HL-60 (cell line): ENCODE measurements around the gene C22orf31.
A peak's percentile ranks its signal among the peaks of the same experiment; 100 is the strongest.

Experiments
- DNase-seq, 2 experiments: peaks; one replicate each; pipeline ENCODE4 v3.0.0-alpha.2; 2010 to 2020; ENCODE audit warnings: low read depth in 1 of 2, low spot score in 1 of 2
- H3K27ac ChIP-seq: fragments of 250-450 bp; sonication (Bioruptor Pico); replicated peaks from 2 replicates; pipeline ENCODE4 v1.5.1; 2020; ENCODE audit warnings: mild to moderate bottlenecking, moderate library complexity
- H3K27me3 ChIP-seq: fragments of 250-450 bp; sonication (Bioruptor Pico); 2 replicates; pipeline ENCODE4 v1.5.1; 2021; ENCODE audit warnings: mild to moderate bottlenecking, moderate library complexity; ENCODE audit not compliant: insufficient read depth, poor library complexity, severe bottlenecking
- H3K4me3 ChIP-seq: replicated peaks from 2 replicates; pipeline ENCODE4 v1.5.1; 2011; ENCODE audit warnings: mild to moderate bottlenecking, control low read depth, low read length; ENCODE audit not compliant: insufficient read depth
- GABPA ChIP-seq: IDR thresholded peaks from 2 replicates; pipeline ENCODE4 v1.6.1; 2012; ENCODE audit warnings: low read depth
- POLR2AphosphoS5 ChIP-seq: IDR thresholded peaks from 2 replicates; pipeline ENCODE4 v1.6.1; 2012; ENCODE audit warnings: low read depth
- SPI1 ChIP-seq: IDR thresholded peaks from 2 replicates; pipeline ENCODE4 v1.6.1; 2012; ENCODE audit warnings: low read depth, mild to moderate bottlenecking, borderline replicate concordance
- TF ChIP-seq, protein P1 (sequence below): IDR thresholded peaks from 2 replicates; pipeline ENCODE4 v1.6.1; 2012; ENCODE audit warnings: low read depth; ENCODE audit not compliant: insufficient replicate concordance
- TF ChIP-seq, protein P2 (sequence below): IDR thresholded peaks from one replicate; pipeline ENCODE4 v1.5.1; 2011; ENCODE audit warnings: low read length, control low read depth, inconsistent platforms; ENCODE audit not compliant: insufficient read depth

C22orf31 gene

DNA sequence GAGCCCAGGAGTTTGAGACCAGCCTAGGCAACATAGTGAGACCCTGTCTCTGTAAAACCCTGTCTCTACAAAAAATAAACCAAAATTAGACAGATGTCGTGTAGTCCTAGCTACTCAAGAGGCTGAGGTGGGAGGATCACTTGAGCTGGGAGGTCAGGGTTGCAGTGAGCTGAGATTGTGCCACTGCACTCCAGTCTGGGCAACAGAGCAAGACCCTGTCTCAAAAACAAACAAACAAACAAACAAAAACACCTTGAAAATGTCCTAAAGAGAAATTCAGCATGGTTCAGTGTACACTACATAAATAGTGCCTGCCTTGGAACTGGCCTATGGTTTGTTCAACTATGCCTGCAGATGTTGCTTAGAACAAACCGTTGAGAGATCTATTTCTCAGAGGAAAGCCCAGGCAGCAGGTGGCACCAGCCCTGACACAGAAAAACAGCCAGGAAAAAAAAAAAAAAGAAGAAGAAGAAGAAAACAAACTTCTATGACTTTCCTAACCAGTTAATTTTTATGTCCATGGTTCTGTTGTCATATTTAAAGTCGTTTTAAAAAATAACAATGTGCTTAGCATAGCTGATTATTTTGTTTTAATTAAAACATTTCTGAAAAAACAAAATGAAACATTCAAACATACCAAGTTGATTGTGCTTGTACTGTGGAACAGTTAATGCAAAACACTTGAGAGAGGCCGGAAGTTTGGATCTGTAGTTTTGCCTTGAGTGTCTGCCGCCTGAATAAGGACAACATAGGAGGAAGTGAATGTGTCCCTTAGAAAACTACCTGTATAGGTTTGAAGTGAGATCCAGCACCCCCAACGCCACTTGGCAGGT lies 16.6 kb upstream of the C22orf31 start:
- TF ChIP-seq, protein P1, sequence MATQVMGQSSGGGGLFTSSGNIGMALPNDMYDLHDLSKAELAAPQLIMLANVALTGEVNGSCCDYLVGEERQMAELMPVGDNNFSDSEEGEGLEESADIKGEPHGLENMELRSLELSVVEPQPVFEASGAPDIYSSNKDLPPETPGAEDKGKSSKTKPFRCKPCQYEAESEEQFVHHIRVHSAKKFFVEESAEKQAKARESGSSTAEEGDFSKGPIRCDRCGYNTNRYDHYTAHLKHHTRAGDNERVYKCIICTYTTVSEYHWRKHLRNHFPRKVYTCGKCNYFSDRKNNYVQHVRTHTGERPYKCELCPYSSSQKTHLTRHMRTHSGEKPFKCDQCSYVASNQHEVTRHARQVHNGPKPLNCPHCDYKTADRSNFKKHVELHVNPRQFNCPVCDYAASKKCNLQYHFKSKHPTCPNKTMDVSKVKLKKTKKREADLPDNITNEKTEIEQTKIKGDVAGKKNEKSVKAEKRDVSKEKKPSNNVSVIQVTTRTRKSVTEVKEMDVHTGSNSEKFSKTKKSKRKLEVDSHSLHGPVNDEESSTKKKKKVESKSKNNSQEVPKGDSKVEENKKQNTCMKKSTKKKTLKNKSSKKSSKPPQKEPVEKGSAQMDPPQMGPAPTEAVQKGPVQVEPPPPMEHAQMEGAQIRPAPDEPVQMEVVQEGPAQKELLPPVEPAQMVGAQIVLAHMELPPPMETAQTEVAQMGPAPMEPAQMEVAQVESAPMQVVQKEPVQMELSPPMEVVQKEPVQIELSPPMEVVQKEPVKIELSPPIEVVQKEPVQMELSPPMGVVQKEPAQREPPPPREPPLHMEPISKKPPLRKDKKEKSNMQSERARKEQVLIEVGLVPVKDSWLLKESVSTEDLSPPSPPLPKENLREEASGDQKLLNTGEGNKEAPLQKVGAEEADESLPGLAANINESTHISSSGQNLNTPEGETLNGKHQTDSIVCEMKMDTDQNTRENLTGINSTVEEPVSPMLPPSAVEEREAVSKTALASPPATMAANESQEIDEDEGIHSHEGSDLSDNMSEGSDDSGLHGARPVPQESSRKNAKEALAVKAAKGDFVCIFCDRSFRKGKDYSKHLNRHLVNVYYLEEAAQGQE = no peak
- no peak for TF ChIP-seq POLR2AphosphoS5
- TF ChIP-seq, protein P2, sequence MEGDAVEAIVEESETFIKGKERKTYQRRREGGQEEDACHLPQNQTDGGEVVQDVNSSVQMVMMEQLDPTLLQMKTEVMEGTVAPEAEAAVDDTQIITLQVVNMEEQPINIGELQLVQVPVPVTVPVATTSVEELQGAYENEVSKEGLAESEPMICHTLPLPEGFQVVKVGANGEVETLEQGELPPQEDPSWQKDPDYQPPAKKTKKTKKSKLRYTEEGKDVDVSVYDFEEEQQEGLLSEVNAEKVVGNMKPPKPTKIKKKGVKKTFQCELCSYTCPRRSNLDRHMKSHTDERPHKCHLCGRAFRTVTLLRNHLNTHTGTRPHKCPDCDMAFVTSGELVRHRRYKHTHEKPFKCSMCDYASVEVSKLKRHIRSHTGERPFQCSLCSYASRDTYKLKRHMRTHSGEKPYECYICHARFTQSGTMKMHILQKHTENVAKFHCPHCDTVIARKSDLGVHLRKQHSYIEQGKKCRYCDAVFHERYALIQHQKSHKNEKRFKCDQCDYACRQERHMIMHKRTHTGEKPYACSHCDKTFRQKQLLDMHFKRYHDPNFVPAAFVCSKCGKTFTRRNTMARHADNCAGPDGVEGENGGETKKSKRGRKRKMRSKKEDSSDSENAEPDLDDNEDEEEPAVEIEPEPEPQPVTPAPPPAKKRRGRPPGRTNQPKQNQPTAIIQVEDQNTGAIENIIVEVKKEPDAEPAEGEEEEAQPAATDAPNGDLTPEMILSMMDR = no peak
- TF ChIP-seq GABPA = no peak
- no peak for TF ChIP-seq SPI1
- peaks cover 24% of the 10 kb centered on the region for H3K27me3 ChIP-seq
- no peak for DNase-seq
- H3K4me3 ChIP-seq = no peak overlapping the region
- no peak overlapping the region for H3K27ac ChIP-seq

DNA sequence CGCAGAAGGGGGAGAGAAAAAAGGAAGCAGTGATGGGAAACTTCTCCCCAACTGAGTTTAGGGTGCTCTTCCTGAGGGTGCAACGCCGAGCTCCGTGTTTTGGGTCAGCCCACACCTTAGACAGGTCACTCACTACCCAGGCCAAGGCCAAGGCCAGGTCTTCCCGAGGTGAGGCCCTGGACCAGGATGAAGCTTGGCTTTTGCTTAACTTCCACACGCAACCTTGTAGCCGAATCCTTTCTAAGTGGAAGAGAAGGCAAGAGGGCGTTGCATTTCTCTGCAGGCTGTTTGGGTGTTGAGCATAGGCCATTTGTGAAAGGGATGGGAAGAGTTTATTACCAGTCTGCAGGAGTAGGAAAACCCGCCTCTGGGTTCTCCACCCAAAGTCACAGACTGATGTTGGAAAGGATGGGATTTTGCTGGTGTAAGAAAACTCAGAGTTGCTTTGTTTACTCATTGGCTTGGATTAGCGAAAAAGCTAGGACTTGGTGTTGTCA lies 12.7 kb upstream of the C22orf31 start:
- H3K27me3 ChIP-seq = peaks cover 53% of the 10 kb centered on the region
- H3K4me3 ChIP-seq = no peak overlapping the region
- no peak for DNase-seq
- H3K27ac ChIP-seq = no peak overlapping the region
- TF ChIP-seq, protein P1 = no peak
- TF ChIP-seq POLR2AphosphoS5 (no peak), SPI1 (no peak), GABPA (no peak)
- TF ChIP-seq, protein P2 = no peak

DNA sequence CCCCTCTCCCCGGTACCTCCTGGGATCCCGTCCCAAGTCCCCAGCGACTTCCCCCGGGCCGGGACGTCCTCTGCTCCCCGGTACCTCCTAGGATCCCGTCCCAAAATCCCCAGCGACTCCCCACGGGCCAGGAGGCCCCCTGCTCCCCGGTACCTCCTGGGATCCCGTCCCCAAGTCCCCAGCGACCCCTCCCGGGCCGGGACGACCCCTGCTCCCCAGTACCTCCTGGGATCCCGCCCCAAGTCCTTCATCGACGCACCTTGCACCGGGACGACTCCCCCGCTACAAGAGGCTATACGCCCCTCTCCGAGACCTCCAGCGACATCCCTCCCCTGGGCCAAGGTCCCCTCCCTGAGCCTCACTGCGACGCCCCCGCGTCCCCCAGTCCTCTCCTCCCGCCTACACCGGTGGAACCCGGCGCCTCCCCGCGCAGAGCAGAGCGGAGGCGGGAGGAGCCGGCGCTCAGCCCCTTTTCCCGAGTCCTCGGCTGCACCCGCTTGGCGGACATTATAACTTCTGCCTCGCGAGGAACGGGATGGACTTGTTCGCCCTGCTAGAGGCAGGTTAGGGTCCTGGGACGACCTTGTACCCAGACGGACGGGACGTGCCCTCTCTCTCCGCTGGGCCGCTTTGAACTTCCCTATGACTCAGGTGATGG lies 12.1 kb upstream of the C22orf31 start:
- TF ChIP-seq, protein P2 = no peak
- TF ChIP-seq SPI1 = no peak
- no peak for TF ChIP-seq GABPA
- TF ChIP-seq POLR2AphosphoS5 = no peak
- TF ChIP-seq, protein P1 = no peak
- Histone ChIP-seq H3K4me3 (0 out of 2 replicates have a peak overlapping the region, but pooled peaks have one; percentile 1), H3K27me3 (peaks cover 57% of the 10 kb centered on the region), H3K27ac (no peak overlapping the region)
- DNase-seq = no peak
